Fibroblast of gingiva (primary cell): Measurements from ENCODE around the gene ELMO2.

Experiments used
- DNase-seq: peaks from one replicate; pipeline ENCODE4 v3.0.0-alpha.2; 2011; ENCODE audit warnings: low read depth

Gene ELMO2

DNA sequence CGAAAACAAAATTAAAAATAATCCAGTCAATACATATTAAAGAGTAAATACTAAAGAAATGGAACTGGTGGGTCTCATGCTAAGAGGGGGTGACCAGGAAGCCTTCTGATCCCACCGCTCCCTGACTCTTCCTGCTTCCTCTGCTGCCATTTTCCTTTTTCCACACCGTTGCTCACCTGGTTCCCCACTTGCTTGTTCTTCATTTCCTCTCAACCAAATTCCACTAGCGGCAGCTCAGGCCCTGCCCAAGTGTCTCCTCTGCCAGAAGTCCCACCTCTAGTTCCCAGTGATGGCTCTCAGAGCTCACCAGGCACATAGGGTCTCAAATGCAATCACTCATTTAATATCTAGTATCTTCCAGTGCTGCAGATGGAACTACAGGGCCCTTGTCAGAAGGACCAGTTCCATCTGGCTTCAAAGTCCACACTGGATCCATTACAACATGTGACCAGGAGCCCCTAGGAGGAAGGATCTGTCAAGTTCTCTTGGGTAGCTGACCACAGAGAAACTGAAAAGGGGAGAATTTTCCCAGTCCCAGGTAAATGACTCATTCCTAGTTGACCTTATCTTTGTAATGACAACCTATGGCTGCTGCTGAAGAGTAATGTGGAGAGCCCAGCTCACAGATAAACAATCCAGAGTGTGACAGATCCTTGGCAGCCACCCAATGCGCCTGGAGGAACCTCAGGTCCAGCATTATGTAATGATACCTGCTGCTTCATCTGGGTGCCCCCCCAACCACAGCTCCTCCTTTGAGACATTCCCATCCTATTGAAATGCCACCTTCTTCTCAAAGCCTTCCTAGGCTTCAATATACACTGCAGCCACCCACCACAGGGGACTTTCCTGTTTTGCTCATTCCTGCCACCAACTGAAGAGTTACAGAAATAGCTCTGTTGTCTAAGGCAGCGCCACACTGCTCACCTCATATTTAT, 38.2 kb downstream of the ELMO2 start:
- no peak for DNase-seq

DNA sequence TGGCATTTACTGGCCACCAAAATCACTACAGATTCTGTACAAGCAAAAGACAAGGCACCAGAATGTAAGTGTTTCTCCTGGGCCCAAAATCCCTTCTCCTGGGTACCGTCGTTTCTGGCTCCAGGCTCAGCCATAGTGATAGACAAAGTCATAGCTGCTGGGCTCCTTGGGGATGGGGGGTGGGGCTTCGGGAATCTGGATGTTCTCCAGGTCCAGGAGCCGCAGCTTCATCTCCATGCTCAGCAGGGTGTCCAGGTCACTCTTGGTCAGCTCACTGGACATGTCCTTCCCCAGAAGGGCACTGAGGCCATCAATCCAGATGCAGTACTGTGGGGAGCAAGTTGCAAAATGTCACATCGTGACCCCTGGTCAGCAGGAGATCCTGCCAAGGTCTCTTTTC, 39.2 kb downstream of the ELMO2 start:
- DNase-seq, result no peak

DNA sequence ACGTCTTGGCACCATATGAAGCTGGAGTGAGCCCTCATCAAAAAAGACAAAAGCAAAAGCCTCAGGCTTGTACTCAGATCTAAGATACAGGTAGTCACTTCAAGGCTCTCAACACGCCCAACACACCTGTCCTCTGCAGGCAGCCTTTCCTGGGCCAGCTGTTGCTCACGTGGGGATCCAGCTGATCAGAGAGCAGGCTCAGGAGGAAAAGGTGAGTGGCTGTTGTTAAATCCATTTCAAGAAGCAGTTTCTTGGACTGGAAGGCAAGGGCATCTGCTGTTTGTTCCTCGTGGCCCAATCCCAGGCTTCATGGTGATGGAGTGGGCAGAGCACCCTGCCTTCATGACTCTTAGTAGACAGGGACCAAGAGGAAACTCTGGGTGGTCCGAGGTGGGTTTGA, 39.6 kb downstream of the ELMO2 start:
- DNase-seq, result no peak

DNA sequence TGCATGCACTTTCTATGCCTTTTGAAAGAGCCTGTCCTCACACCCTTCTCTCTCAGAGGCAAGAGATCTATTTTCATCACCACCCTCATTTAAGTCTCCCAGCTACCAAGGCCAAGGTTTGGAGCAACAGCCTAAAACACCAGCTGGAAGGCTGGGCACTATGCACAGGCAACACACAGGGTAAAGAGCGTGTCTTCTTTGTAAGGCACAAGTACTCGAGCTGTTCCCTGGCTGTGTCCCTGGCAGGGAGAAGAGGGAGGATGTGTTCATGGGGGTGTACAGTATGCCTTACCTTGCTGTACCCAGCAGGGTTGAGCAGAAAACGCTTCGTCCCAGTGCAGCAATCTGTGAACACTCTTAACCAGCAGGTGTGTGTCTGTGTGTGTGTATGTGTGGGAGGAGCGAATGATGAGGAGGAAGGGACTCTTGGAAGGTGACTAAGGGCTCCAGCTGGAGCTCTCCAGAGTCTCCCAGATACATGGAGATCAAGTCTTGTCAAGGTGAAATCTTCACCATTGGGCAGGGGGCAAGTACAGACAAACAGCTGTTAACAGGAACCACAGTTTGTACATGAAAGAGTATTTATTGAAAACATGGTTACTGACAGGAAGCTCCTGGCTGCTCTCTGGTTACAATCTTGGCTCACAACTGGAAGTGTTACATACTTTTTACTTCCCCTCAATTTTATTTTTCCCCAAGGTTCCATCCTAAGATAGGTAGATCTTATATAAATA, 40.8 kb downstream of the ELMO2 start:
- DNase-seq, result no peak

DNA sequence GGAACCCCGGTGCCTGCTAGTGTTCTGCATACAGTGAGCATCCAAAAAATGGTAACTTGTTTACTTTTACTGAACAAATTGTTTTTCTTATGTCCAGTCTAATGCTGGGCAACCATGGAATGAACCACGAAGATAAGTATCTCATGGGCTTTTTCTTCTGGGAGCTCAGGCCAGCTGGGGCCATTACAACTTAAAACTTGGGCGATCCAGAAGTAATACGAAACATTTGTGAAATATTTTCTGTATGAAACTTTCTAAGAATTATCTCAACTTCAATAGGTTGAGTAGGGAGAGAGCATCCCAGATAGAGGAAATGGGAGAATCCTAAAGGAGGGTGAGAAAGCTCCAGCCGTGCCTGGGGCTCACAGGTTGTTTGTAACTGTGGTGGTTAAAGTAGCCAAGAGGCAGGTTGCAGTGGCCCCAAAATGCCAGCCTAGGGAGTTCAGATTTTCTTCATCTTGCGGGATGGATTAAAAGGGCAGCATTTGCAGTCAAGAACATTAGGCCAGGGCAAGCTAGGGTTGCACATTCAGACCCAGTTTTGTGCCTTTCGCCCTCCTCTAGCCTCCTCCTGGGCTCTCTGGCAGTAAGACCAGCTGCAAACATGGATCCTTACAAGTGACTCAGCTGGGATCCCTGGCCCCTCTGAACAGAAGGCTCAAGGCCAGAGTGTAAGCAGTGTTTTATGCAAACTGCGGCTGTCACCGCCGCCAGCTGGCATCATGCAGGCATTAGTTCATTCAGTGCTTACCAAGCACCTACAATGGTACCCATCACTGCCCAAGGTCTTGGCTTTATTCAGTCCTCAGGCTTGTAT, 41.5 kb downstream of the ELMO2 start:
- peak; percentile 35 for DNase-seq

DNA sequence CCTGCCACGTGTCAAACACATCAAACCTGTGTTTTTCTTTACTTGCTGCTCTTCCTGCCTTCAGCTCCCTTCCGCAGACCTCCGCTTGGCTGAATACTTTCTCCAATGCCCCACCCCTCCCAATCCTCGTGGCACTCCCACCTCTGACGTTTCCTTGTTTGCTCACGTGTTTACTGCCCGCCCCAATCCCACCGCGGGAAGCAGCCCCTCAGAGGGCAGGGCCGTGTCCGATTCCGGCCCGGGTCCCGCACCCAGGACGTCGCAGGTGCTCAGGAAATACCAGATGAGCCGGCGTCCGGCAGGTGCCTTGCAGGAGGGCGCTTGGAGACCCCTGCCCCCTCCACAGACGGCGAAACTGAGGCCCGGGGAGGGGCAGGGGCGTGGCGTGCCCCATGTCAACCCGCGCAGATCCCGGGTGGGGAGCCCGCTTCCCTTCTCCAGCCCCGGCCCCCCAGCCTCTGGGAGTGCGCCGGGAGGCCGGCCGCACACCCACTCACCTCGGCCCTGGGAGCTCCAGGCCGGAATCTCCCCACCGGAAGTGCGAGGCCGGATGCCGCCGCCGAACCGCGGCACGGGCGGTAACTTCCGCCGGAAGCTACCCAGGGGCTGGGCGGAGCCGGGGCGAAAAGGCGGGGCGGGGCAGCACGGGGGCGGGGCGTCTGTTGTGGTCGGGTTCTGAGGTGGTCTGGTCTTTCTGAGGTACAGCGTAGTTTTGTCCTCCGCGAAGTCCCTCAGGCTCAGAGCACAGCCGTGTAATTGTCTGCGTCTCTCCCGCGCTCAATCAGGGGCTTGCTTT, 42.3 kb downstream of the ELMO2 start:
- DNase-seq, result peak; percentile 82

DNA sequence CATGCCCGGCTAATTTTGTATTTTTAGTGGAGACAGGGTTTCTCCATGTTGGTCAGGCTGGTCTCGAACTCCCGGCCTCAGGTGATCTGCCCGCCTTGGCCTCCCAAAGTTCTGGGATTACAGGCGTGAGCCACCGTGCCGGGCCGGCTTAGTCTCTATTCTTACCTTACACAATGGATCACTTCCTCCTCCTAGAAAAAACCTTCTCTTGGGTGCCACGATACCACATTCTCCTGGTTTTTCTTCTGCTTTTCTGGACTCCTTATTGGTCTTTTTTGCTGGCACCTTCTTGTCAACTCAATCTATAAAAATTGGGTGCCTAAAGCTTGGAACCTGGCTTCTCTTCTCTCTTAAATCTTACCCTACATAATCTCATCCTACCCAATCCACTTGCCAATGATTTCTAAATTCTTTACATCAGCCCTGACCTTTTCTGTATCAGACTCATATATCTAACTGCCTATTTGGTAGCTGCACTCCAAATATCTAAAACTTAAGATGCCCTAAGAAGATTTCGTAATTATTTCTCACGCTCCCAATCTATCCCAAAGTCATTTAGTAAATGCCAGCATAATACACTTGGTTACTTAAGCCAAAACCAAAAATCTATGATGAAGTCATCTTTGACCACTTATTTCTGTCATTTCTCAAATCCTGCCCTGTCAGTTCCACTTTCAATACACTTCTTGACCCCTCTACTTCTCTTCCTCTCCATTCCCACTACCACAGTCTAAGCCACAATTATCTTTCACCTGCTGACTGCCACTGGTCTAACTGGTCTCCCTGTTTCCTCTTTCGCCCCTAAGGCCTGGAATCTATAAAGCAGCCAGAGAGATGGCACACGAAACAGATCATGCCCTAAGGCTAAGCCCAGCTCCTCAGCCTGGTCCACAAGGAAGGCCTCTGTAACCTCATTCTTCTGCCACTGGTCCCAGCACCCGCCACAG, 43.2 kb downstream of the ELMO2 start:
- no peak for DNase-seq

DNA sequence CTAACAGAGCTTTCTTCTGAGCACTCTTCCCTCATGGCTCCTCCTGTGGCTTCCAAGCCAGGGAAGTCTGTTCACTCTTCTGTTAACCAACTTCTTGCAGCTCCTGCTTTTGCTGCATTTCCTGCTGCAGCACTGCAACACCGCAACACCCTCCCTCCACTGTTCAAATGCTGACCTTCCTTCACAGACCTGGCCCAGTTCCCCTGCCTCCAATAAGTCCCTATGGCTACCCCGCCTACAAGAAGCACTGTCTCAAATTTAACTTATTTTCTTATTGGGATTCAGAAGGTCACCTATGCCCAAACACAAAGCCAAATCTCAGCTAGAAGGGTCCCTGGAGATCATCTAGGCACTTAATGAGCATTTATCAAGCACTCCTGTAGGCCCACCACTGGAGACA, 44.6 kb downstream of the ELMO2 start:
- DNase-seq, result no peak

DNA sequence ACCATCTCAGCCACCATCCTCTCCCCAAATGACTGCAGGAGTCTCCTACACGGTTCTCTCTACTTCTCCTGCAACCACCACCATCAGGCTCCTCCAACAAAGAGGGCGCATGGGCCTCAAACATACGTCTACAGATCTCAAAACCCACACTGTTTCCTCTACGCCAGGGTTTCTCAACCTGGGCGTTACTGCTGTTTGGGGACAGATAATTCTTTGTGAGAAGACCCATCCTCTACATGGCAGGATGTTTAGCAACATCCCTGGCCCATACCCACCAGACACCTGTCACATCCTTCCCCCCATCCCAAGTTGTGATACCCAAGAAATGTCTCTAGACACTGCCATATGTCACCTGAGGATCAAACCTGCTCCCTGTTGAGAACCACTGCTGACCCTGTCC, 45.0 kb downstream of the ELMO2 start:
- DNase-seq, result no peak

DNA sequence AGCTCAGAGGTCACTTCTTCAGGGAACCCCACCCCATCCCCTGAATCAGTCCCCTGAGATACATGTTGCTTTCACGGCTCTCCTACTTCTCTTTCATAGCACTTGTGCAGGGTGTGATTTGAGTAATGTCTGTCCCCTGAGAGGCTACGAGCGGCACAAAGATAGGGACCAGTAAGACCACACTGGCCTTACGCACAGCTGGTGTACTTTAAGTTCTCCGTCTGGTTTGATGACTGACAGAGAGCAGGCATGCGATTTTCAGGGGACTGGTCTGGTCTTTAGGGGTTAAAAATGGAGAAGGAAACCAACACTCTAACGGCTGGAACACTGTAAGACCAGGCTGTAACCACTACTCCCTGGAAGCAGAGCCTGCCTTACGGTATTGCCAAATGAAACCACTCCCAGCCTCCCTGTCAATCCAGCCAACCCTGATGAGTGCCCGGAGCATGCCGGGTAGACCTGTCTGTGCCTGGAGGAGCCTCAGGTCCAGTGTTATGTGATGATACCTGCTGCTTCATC, 47.1 kb downstream of the ELMO2 start:
- DNase-seq, result no peak

DNA sequence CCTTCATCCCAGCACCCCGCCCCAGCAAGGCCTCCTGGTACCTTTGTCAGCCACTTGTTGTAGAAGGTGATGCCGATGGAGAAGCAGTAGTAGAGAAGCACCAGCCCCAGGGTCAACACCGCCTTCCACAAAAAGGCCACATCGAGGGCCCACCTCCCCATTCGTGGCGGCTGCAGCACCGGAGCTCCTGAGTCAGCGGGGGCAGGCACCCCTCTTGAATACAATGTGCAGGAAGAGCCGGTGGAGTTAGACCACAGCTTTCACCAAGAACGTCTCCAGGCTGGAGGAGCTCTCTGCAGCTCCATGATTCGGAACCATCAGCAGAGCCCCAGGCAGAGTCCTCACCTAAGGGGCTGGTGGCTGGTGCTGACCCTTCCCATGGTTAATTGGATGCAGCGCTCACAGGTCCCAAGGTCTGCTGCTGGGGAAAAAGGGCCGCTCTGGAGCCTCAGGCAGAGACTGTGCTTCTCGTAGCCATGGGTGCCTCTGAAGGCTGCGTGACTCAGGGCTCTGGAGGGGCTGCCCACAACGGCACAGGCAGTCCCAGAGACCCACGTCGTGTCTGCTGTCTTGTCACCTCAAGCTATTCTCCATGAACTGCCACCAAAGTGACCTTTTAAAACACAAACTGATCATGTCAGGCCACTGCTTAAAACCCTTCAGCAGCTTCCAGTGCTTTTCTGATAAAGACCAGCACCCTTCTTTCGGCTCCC, 47.9 kb downstream of the ELMO2 start:
- no peak for DNase-seq

DNA sequence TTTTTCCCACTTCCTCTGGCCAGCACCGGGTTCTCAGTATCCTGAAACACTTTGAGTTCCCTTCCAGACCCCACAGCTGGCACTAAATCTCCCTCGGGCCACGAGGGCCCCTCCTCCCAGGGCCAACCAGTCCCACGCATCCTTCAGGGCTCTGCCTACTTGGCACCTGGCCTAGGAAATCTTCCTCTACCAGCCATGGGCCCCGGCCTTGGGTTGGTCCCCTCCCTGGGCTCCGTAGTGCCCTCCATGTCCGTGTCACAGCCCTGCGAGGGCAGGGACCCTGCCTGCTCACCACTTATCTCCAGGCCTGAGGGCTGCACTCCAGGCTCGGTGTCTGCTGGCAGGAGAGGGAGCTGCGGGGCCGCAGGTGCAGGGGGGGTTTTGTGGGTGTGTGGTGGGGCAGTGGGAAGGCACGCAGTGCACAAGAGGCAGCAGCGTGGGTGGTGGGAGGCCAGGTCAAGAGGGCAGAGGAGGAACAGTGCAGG, 49.3 kb downstream of the ELMO2 start:
- no peak for DNase-seq

DNA sequence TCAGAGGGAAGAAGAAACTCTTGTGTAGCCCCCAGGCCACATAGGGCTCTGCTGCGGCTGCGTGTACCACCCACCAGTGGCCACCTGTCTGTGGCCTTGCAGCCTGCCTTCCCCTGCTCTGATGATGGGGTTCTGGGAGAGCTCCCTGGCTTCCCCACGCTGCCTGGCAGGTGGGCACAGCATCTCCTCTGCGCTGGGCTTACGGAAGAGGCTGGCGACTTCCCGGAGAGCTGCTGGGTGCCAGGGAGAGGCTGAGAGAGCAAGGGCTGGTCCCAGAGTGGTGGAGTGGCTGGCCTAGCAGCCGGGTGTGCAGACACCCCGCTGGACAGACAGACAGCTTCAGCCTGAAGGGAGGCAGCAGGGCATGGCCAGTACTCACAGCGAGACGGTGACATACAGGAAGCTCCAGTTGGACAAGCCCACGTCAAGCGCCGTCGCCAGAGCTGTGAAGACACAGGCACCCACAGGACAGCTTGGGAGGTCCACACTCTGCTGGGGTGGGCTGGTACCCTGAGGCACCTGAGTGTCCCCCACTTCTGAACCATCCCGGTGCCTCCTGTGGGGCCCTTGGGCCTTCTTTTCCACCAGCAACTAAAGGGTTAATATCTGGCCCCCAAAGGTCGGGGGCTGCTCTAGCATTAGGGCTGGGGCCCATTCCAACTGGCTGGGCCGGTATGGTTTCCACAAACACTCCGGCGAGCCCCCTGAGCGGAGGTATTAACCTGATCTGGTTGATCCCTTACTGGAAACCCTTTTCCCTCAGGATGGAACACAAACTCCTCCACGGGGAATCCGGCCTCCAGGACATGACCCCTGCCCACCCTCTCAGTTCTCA, 50.0 kb downstream of the ELMO2 start:
- no peak for DNase-seq

DNA sequence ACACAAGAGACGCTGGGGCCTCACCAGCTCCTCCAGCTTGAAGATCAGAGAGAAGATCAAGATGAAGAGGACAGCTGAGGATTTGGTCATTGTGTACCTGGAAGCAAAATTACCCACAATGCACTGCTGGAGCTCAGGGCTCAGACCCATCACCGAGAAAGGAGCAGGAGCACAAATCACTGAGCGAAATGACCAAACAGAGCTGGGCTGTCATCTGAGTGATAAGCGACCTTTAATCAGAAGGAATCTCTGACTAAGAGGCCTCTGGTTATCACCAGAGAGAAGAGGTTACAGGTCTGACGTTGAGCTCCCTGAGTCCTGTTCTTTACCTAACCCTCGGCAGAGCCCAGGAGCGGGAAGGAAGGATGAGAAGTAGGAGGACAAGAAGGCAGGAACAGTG, 50.6 kb downstream of the ELMO2 start:
- no peak for DNase-seq

DNA sequence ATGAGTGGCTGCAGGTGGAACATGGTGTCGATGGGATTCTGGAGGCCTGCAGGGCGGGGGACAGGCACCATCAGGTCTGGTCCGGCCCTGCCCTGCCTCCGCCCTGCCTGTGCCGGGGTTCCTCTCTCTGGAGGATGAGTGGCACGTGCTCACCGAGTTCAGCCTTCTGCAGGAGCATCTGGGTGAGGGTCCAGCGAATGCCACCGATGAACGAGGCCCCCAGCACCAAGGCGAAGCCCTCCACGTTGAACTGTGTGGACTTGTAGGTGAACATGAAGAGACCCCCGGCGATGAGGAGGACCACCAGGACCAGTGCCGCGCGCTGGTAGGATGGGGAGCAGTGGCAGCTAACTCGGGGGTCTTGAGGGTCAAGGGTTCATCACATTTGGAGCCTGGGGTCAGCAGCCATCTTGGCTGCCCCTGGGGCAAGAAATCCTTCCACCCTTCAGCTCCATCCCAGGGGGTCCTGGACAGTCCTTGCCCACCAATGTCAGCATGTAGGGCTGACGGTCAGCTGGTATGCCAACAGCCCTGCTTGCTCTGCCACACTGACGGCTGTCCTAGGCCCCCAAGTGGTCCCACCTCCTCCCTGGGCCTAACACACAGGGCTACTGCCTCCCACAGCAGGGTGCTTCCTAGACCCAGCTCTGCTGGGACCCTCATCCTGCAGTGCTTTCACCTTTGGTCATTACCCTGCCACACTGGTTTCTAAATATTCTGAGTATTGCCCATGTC, 51.3 kb downstream of the ELMO2 start:
- DNase-seq, result no peak

DNA sequence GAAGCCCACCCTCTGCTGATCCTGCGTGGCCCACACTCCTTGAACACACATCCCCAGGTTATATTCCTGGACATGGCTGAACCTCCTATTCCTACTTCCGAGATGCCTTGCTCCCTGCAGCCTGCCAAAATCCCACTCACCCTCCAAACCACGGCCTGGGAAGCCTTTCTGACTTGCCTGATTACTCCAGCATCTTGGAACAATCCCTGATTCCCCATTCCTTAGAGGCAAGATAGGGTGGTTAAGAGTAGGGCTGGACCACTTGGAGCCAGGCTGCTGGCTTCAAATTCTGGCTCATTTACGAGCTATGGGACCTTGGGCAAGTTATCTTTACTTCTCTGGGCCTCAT, 52.2 kb downstream of the ELMO2 start:
- DNase-seq, result no peak

DNA sequence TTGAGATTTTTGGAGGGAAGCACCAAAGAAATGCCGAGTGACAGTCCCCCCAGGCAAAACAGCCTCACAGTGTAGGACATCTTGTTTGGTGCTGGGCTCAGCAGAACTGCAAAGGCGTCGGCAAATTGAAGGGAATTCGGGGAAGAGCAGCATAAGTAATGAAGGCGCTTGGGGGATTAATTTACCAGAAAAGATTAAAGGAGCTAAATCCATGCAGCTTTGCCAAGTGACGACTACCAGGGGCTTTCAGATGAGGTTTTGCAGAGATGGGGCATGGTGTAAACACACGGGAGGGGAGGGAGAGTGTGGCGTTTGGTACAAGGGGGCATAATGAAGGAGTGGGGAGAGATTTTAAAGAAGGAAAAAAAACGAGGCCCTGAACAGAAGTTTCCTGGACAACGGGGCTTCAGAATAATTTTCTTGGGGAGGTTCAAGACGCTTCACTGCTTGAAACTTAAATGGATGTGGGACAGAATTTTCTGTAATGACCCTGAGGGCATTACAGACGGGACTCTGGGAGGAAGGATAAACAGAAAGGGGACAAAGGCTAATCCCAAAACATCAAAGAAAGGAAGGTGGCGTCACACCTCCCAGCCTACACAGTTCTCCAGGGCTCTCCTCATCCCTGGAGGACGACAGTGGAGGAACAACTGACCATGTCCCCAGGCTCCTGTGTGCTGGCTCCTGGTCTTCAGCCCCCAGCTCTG, 52.8 kb downstream of the ELMO2 start:
- no peak for DNase-seq
